Transverse colon (tissue), 3 donors: ENCODE data around the gene NKD1.

ENCODE experiments used
- EP300 ChIP-seq: sonication (generic); formaldehyde crosslinking; IDR thresholded peaks from one replicate; pipeline ENCODE4 v1.6.1; 2017; ENCODE audit warnings: antibody characterized with exemption, low read depth
- POLR2A ChIP-seq: fragments of 450-650 bp; IDR thresholded peaks from one replicate; pipeline ENCODE4 v1.6.1; 2016; ENCODE audit warnings: antibody characterized with exemption, mild to moderate bottlenecking, moderate library complexity
- TF ChIP-seq, protein P1 (sequence below), 5 experiments: fragments of 200-600 bp in 3 of 5; fragments of 450-650 bp in 2 of 5; sonication (generic) in 3 of 5; IDR thresholded peaks; 1 replicate in 2 of 5; 2 replicates in 3 of 5; pipeline ENCODE4 v1.5.1; 2016 to 2017; ENCODE audit warnings: antibody characterized with exemption in 5 of 5, inconsistent platforms in 3 of 5, mild to moderate bottlenecking in 2 of 5, moderate library complexity in 1 of 5

DNA sequence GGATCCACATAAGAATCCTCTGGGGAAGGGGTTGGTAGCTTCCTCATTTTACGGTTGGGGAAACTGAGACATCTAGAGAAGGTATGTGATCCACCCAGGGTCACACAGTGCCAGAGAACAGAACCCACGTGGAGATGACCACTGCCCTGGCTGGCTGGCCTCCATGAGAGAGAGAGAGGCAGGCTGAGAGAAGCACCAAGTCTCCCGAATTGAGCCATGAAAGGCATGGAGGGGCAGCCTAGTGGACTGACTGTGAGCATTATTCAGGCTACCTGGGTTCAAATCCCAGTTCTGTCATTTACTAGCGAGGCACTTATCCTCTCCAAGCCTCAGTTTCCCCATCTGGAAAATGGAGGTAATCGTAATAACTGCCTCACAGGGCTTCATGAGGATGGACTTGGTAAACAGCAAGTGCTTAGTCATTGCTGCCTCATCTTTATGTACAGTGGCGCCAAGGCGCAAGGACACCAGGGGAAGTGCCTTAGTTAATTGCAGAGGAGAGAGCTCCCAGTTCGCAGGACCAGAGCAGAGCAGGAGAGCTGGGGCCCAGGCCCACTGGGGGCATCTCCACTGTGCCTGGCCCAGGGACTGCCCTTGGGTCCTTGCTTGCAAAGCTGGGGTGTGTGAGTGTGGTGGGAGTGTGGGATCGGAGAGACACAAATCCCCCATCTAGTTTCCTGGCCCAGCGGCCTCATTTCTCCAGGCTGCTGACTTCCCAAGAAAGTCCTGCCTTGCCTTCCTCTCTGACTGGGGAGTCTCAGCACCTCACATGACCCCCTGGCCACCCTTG is 71.7 kb downstream of the NKD1 start:
- TF ChIP-seq, protein P1, sequence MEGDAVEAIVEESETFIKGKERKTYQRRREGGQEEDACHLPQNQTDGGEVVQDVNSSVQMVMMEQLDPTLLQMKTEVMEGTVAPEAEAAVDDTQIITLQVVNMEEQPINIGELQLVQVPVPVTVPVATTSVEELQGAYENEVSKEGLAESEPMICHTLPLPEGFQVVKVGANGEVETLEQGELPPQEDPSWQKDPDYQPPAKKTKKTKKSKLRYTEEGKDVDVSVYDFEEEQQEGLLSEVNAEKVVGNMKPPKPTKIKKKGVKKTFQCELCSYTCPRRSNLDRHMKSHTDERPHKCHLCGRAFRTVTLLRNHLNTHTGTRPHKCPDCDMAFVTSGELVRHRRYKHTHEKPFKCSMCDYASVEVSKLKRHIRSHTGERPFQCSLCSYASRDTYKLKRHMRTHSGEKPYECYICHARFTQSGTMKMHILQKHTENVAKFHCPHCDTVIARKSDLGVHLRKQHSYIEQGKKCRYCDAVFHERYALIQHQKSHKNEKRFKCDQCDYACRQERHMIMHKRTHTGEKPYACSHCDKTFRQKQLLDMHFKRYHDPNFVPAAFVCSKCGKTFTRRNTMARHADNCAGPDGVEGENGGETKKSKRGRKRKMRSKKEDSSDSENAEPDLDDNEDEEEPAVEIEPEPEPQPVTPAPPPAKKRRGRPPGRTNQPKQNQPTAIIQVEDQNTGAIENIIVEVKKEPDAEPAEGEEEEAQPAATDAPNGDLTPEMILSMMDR (IDR thresholded peaks at IDR 0.05) = no peak
- TF ChIP-seq POLR2A (no peak), EP300 (no peak)
